C4-2B (cell line): ENCODE data around the gene NRIP3.

Experiments
- ZFX ChIP-seq: fragments of 450-650 bp; IDR thresholded peaks from 2 replicates; pipeline ENCODE4 v1.6.1; 2017
- TF ChIP-seq, protein P1 (sequence below): fragments of 450-650 bp; conservative IDR thresholded peaks from 2 replicates; pipeline ENCODE4 v1.5.1; 2017; ENCODE audit warnings: mild to moderate bottlenecking

- TF ChIP-seq, protein P1, sequence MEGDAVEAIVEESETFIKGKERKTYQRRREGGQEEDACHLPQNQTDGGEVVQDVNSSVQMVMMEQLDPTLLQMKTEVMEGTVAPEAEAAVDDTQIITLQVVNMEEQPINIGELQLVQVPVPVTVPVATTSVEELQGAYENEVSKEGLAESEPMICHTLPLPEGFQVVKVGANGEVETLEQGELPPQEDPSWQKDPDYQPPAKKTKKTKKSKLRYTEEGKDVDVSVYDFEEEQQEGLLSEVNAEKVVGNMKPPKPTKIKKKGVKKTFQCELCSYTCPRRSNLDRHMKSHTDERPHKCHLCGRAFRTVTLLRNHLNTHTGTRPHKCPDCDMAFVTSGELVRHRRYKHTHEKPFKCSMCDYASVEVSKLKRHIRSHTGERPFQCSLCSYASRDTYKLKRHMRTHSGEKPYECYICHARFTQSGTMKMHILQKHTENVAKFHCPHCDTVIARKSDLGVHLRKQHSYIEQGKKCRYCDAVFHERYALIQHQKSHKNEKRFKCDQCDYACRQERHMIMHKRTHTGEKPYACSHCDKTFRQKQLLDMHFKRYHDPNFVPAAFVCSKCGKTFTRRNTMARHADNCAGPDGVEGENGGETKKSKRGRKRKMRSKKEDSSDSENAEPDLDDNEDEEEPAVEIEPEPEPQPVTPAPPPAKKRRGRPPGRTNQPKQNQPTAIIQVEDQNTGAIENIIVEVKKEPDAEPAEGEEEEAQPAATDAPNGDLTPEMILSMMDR: no peak
- no peak for TF ChIP-seq ZFX
These were observed 26.8 kb upstream of the NRIP3 start for GRCh38 chr11:9030601-9031000.
